Stimulated activated CD4-positive, alpha-beta T cell treated with anti-CD3 and anti-CD28 coated beads, Interleukin-2, amount 100 ng/mL, for 4 hours (primary cell): ENCODE data around the gene OR4F15.
"Not testable (repeated sequence)": the region's sequence is repeated elsewhere in the genome, so short reads cannot be mapped to it uniquely, and the experiment has no call there.

Source experiments
- DNase-seq: peaks from one replicate; pipeline ENCODE4 v3.0.0-alpha.2; 2020; ENCODE audit warnings: low read depth

Gene OR4F15

GRCh38 chr15:101811902-101812301 lies at the start of gene OR4F15:
Gene OR4F15, plus strand, starts transcription at chr15:101812202. Its CDS starts 5,985 bp downstream, at chr15:101818187.
- no peak for DNase-seq

DNA sequence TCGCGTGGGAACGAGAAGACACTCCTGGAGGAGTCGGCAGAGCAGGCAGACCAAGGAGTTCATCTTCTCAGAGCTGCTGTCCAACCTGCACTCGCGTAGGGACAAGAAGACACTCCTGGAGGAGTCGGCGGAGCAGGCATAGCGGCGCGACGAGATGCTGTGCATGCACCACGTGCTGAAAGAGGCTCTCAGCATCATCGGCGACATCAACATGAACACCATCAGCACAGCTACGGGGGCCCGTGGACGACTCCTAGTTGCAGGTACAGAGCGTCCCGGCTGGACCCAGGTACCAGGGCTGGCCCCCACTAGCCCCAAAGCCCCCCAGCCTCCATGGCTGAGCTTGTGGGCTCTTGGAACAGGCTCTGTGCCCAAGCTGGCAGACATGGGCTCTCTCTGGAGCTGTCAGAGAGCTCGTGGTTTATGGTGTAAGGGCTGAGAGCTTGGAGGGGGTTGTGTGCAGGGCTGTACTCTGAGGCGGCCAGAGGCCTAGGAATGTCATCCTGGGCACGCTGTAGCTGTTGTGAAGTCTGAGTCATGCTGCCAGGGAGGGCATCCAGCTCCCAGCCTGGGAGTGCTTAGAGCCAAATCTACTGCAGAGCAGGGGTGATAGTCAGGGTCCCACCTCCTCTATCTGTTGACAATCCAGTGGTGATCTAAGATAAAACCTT lies 47.2 kb upstream of the OR4F15 start:
- DNase-seq, result not testable (repeated sequence)

- not testable (repeated sequence) for DNase-seq
These were observed 46.7 kb upstream of the OR4F15 start for GRCh38 chr15:101765340-101765671.

GRCh38 chr15:101765772-101766456 lies 46.1 kb upstream of the OR4F15 start:
- no peak for DNase-seq

DNA sequence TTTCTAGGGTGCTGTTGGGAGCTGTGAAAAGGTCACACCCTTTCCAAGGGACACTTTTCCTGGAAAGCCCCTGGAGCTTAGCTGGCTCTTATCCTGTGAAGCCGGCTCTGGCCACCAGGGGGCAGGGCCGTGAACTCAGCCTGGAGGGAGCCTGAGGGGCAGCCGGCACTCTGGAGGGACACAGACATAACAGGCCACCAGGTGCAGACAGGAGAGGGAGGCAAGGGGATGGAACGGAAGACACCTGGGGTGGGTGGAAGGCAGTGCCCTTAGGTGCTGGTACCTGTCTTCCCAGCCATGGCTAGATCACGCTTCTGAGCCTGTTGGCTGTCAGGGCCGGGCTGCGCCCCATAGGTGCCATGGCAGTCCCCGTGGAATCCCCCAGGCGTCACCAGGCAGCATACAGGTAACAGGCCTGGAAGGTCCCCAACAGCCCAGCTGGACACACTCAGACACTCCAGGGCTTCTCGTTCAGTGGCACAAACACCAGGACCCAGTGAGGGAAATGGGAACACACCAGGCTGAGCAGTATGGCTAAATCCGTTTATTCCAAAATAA lies 44.8 kb upstream of the OR4F15 start:
- DNase-seq, result not testable (repeated sequence)

GRCh38 chr15:101772921-101773320 lies 39.1 kb upstream of the OR4F15 start:
- no peak for DNase-seq

DNA sequence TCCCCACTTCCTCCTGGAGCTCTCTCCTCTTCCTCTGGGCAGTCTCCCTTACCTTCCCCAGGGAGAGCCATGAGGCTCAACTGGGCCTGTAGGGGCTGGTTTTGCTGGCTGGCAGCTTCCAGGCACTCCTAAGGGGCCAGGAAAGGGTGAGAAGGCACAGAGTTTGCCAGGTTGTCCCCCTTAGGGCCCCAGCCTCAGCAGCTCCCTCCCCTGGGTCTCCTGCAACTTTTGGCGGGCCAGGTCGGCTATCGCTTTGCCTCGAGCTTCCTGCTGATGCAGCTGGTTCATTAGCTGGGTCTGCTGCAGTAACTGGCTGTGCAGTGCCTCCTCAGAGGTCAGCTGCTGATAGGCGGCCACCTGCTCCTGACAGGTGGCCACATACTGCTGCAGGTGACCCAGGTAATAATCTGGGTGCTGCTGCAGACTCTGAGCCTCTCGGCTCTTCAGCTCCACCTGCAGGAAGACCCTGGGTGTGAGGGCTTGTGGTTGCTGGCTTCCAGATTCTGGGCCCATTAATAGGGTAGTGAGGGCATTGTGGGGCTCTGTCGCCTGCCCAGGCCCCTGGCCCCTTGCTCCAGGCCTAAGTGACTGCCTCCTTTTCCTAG lies 38.4 kb upstream of the OR4F15 start:
- DNase-seq, result no peak

DNA sequence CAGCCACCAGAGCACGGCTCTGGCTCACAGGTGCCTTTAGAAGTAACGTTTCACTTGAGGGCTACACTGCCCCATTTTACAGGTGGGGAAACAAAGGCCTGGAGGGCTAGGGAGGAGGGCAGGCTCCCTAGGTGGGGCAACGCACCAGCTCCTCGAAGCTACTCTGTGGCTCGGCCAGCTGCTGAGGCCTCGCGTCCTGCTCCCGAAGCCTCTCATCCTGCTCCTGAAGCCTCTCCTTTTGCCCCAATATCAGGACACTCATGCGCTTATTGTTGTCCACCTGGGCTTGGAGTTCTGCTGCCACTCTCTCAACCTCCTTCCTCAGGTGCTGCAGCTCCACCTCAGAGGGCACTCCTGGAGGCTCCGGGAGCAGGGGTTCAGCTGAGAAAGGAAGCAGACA lies 36.9 kb upstream of the OR4F15 start:
- DNase-seq, result no peak

DNA sequence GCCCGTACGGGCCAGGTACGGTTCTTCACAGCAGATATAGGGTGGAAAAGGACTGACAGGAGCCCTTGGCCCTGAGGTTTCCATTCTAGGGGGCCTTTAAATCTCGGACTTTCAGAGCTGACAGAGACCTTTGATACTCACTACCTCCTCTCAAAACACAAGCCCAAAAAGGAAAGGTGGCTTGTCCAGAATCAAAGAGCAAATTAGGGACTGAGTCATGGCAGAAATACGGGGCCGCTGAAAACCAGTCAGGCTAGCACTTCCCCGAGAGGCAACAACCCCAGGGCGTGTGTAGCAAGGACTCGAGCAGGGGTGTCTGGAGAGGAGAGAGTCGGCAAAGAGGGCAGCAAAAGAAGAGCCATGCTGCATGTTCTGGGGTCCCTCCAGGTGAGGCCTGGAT lies 33.4 kb upstream of the OR4F15 start:
- DNase-seq, result not testable (repeated sequence)

GRCh38 chr15:101780225-101780624 lies 31.8 kb upstream of the OR4F15 start:
- not testable (repeated sequence) for DNase-seq

DNA sequence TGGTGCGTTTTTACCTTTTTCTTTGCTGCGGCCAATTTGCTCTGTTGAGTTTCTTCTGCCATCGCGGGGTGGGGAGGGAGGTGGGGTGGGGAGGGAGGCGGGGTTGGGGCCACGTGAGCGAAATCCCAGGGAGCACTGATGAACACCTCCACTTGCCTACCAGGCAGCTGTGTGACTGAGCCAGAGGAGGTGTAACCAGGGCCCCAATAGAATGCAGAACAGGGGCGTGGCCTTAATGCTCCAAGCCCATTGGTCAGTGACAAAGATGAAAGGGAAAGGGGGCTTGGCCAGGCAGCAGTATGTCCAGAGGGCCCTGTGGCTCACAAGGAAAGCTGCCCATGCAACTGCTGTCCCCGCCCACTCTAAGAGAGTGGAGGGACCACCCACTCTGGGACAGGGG lies 30.1 kb upstream of the OR4F15 start:
- DNase-seq, result no peak

- DNase-seq, result no peak
These were observed 27.4 kb upstream of the OR4F15 start for GRCh38 chr15:101784644-101785043.

GRCh38 chr15:101786422-101786821 lies 25.6 kb upstream of the OR4F15 start:
- not testable (repeated sequence) for DNase-seq

- DNase-seq, result not testable (repeated sequence)
These were observed 24.0 kb upstream of the OR4F15 start for GRCh38 chr15:101788001-101788400.

DNA sequence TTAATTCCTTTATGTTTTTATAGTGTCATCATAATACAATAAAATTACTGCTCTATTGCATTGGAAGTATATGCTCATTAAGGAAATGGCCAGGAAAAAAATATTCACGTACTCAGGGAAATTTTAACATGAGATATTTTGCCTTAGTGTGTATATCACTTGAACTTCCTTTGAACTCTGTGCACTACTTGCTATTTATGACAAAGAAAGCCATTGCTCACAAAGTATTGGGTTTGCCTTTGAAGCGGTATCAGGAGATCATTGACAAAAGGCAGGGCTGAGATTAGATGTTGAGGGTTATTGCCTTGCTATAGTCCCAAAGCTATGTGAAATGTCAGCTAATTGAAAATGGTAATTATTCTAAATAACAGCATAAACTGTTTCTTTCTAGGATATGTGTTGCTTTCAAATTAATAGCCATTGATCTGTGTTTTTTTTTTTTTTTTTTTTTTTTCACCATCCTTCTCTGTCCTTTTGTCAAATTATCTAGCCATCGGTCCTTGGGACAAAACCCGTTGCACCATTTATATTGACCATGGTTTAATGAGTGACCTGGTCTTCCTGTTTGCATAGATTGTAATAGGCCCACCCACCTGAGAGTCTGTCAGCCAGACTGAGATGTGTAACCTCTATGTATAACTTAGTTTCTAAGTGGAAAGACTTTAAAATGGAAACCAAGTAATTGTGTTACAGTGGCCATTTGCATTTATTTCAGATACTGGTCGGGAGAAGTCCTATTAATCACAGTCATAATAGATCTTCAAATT lies 23.3 kb upstream of the OR4F15 start:
- not testable (repeated sequence) for DNase-seq

GRCh38 chr15:101790748-101791147 lies 21.3 kb upstream of the OR4F15 start:
- not testable (repeated sequence) for DNase-seq

GRCh38 chr15:101793981-101794380 lies 18.0 kb upstream of the OR4F15 start:
- DNase-seq, result not testable (repeated sequence)

DNA sequence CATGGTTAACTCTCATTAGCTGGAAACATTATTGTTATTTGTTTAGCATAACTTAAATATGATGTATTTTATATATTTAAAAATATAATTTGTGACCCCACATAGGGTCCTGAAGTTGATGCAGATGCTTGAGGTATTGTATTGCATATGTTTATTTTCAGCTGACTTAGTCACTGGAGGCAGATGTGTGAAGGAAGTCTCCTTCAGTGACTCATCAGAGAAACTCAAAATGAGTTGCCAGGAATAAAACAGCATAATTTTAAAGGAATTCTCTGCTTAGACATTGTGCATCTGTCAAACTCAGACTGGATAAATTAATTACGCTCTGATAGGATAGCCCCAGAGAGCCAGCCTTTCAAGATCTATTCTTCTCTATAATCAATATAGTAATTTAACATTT lies 16.5 kb upstream of the OR4F15 start:
- DNase-seq, result no peak

GRCh38 chr15:101799665-101800064 lies 12.3 kb upstream of the OR4F15 start:
- DNase-seq, result no peak

- DNase-seq, result no peak
These were observed 11.0 kb upstream of the OR4F15 start for GRCh38 chr15:101801048-101801447.

GRCh38 chr15:101803209-101803608 lies 8.8 kb upstream of the OR4F15 start, which contains the start of gene OR4F6:
Gene OR4F6, plus strand, starts transcription at chr15:101803509. Its CDS starts 2,211 bp downstream, at chr15:101805720.
- DNase-seq, result no peak

- no peak for DNase-seq
These were observed 8.3 kb upstream of the OR4F15 start for GRCh38 chr15:101803676-101804075.
